GM10847 (cell line): ENCODE measurements around the gene SMC2.

Experiments
- POLR2A ChIP-seq: IDR thresholded peaks from 2 replicates; pipeline ENCODE4 v1.6.1; 2011; ENCODE audit not compliant: insufficient read length; ENCODE audit errors: extremely low read depth

The SMC2 gene

GRCh38 chr9:104093647-104094533 lies at the start of gene SMC2:
Gene SMC2 (plus strand): TSS chr9:104094309. CDS start chr9:104095385, 1,076 bp downstream.
- TF ChIP-seq POLR2A: peak; percentile 67

- no peak for TF ChIP-seq POLR2A
Measured at GRCh38 chr9:104068546-104068945, 25.6 kb upstream of the SMC2 start.

- TF ChIP-seq POLR2A: no peak
Measured at GRCh38 chr9:104069288-104069687, 24.8 kb upstream of the SMC2 start.

- TF ChIP-seq POLR2A: no peak
Measured at GRCh38 chr9:104071589-104071988, 22.5 kb upstream of the SMC2 start.

GRCh38 chr9:104073098-104073769 lies 20.9 kb upstream of the SMC2 start:
- no peak for TF ChIP-seq POLR2A

- no peak for TF ChIP-seq POLR2A
Measured at GRCh38 chr9:104073770-104074133, 20.4 kb upstream of the SMC2 start.

- no peak for TF ChIP-seq POLR2A
Measured at GRCh38 chr9:104074876-104075275, 19.2 kb upstream of the SMC2 start.

GRCh38 chr9:104075801-104076753 lies 18.0 kb upstream of the SMC2 start:
- no peak for TF ChIP-seq POLR2A

GRCh38 chr9:104078596-104078995 lies 15.5 kb upstream of the SMC2 start:
- TF ChIP-seq POLR2A: no peak

GRCh38 chr9:104080983-104081382 lies 13.1 kb upstream of the SMC2 start:
- no peak for TF ChIP-seq POLR2A

- TF ChIP-seq POLR2A: no peak
Measured at GRCh38 chr9:104082168-104082567, 11.9 kb upstream of the SMC2 start.

GRCh38 chr9:104085525-104085924 lies 8.6 kb upstream of the SMC2 start:
- no peak for TF ChIP-seq POLR2A

- no peak for TF ChIP-seq POLR2A
Measured at GRCh38 chr9:104087894-104088293, 6.2 kb upstream of the SMC2 start.

GRCh38 chr9:104088416-104088815 lies 5.7 kb upstream of the SMC2 start:
- no peak for TF ChIP-seq POLR2A

- no peak for TF ChIP-seq POLR2A
Measured at GRCh38 chr9:104090578-104090977, 3.5 kb upstream of the SMC2 start.
